Right lobe of liver (tissue), 4 donors: ENCODE data around the gene SNAPC2.

Source experiments
- POLR2A ChIP-seq: fragments of 450-650 bp; IDR thresholded peaks from one replicate; pipeline ENCODE4 v1.6.1; 2017; ENCODE audit warnings: antibody characterized with exemption, mild to moderate bottlenecking
- TF ChIP-seq, protein P1 (sequence below), 4 donors: fragments of 200-600 bp in 3 of 4; fragments of 450-650 bp in 1 of 4; IDR thresholded peaks; one replicate each; pipeline versions ENCODE4 v1.5.1 to v1.8.0; 2016 to 2022; ENCODE audit warnings: antibody characterized with exemption in 4 of 4, mild to moderate bottlenecking in 2 of 4
- donor health status: DM: no; HTN: no; CAD: no.
- donor health status: DM: no; HTN: no; CAD: no.
- donor health status: DM: no; HTN: yes; CAD: no.

DNA sequence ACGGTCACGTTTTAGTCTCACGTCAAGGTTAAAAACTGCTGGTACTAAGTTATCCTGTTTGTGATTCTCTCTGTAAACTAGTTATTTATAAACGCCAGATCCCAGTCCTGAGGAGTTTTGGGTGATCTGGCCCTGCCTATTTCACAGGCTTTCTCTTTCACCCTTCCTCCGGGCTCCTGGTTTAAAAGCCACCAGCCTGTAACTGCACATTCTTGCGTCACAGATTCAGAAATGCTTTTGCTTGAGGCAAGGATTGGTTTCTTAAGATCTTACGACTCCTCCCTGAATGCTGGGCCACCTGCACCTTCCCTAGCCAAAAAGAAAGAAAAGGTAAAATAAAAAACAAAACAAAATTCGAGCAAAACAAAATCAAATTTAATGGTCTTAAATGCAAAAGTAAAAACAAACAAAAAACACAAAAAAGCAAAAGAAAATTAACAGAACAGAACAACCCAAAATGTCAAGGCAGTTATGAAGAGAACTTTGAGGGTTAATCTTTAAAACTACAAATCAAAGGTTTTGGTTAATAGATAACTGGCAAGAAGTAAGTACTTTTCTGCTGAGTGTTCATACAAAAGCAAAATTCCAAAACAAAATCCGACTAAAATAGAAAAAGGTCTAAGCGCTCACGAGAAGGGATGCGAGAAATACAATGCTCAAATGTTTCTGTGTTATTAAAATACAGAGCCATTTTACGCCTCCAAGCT, 41.9 kb downstream of the SNAPC2 start:
- TF ChIP-seq, protein P1, sequence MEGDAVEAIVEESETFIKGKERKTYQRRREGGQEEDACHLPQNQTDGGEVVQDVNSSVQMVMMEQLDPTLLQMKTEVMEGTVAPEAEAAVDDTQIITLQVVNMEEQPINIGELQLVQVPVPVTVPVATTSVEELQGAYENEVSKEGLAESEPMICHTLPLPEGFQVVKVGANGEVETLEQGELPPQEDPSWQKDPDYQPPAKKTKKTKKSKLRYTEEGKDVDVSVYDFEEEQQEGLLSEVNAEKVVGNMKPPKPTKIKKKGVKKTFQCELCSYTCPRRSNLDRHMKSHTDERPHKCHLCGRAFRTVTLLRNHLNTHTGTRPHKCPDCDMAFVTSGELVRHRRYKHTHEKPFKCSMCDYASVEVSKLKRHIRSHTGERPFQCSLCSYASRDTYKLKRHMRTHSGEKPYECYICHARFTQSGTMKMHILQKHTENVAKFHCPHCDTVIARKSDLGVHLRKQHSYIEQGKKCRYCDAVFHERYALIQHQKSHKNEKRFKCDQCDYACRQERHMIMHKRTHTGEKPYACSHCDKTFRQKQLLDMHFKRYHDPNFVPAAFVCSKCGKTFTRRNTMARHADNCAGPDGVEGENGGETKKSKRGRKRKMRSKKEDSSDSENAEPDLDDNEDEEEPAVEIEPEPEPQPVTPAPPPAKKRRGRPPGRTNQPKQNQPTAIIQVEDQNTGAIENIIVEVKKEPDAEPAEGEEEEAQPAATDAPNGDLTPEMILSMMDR (IDR thresholded peaks at IDR 0.05) = no peak
- no peak for TF ChIP-seq POLR2A
